Skeletal muscle satellite cell (primary cell): ENCODE data around the gene KCNJ12.
A peak's percentile ranks its signal among the peaks of the same experiment; 100 is the strongest.

Experiments
- H3K27me3 ChIP-seq: 2 replicates; pipeline ENCODE4 v1.7.0; 2013; ENCODE audit warnings: low read length; ENCODE audit not compliant: control insufficient read depth, insufficient read depth
- H3K36me3 ChIP-seq: 2 replicates; pipeline ENCODE4 v1.7.0; 2013; ENCODE audit warnings: mild to moderate bottlenecking, control low read depth, low read length; ENCODE audit not compliant: insufficient read depth
- H3K4me1 ChIP-seq: 2 replicates; pipeline ENCODE4 v1.7.0; 2013; ENCODE audit warnings: low read length; ENCODE audit not compliant: control insufficient read depth, insufficient read depth
- H3K4me2 ChIP-seq: 2 replicates; pipeline ENCODE4 v1.7.0; 2013; ENCODE audit warnings: mild to moderate bottlenecking, low read length
- H3K4me3 ChIP-seq: 2 replicates; pipeline ENCODE4 v1.7.0; 2013; ENCODE audit warnings: low read length
- H3K9ac ChIP-seq: 2 replicates; pipeline ENCODE4 v1.7.0; 2013; ENCODE audit warnings: mild to moderate bottlenecking, low read depth, low read length, moderate library complexity
- H3K9me3 ChIP-seq: replicated peaks from 2 replicates; pipeline ENCODE4 v1.7.0; 2013; ENCODE audit warnings: mild to moderate bottlenecking, control low read depth, low read length

The KCNJ12 gene

GRCh38 chr17:21373036-21373435 is 3.1 kb upstream of the KCNJ12 start:
- peaks cover 7% of the 10 kb centered on the region for H3K4me1 ChIP-seq
- H3K4me2 ChIP-seq: no peak overlapping the region
- H3K4me3 ChIP-seq: no peak overlapping the region
- H3K27me3 ChIP-seq: peaks cover 55% of the 10 kb centered on the region
- H3K9ac ChIP-seq: no peak overlapping the region
- no peaks in the 10 kb centered on the region for H3K36me3 ChIP-seq
- H3K9me3 ChIP-seq: no peaks in the 10 kb centered on the region

GRCh38 chr17:21373696-21374440 is 2.3 kb upstream of the KCNJ12 start:
- Histone ChIP-seq H3K9ac (no peak overlapping the region), H3K27me3 (peaks cover 51% of the 10 kb centered on the region)

GRCh38 chr17:21374441-21375161 is 1.6 kb upstream of the KCNJ12 start:
- no peak overlapping the region for H3K4me3 ChIP-seq
- no peaks in the 10 kb centered on the region for H3K36me3 ChIP-seq
- no peaks in the 10 kb centered on the region for H3K9me3 ChIP-seq
- H3K9ac ChIP-seq: no peak overlapping the region
- peaks cover 7% of the 10 kb centered on the region for H3K4me1 ChIP-seq
- H3K4me2 ChIP-seq: no peak overlapping the region
- peaks cover 47% of the 10 kb centered on the region for H3K27me3 ChIP-seq

More at GRCh38 chr17:21373696-21374440, 2.3 kb upstream of the KCNJ12 start:
- Histone ChIP-seq H3K9me3 (no peaks in the 10 kb centered on the region), H3K36me3 (no peaks in the 10 kb centered on the region), H3K4me3 (no peak overlapping the region), H3K4me1 (peaks cover 7% of the 10 kb centered on the region), H3K4me2 (no peak overlapping the region)

GRCh38 chr17:21375162-21375560 is 996 bp upstream of the KCNJ12 start:
- peaks cover 46% of the 10 kb centered on the region for H3K27me3 ChIP-seq
- no peak overlapping the region for H3K9ac ChIP-seq
- no peaks in the 10 kb centered on the region for H3K9me3 ChIP-seq
- H3K4me3 ChIP-seq: no peak overlapping the region
- no peaks in the 10 kb centered on the region for H3K36me3 ChIP-seq
- H3K4me2 ChIP-seq: no peak overlapping the region
- H3K4me1 ChIP-seq: peaks cover 7% of the 10 kb centered on the region

GRCh38 chr17:21375757-21376080 is 438 bp upstream of the KCNJ12 start:
- H3K9ac ChIP-seq: no peak overlapping the region
- no peak overlapping the region for H3K4me3 ChIP-seq
- H3K4me2 ChIP-seq: no peak overlapping the region
- H3K9me3 ChIP-seq: no peaks in the 10 kb centered on the region
- peaks cover 40% of the 10 kb centered on the region for H3K27me3 ChIP-seq
- H3K4me1 ChIP-seq: peaks cover 7% of the 10 kb centered on the region
- H3K36me3 ChIP-seq: no peaks in the 10 kb centered on the region

GRCh38 chr17:21376759-21377690 is 868 bp downstream of the KCNJ12 start:
- Histone ChIP-seq H3K4me3 (peak overlapping the region; percentile 64), H3K27me3 (peaks cover 35% of the 10 kb centered on the region), H3K4me1 (peaks cover 7% of the 10 kb centered on the region), H3K9me3 (no peaks in the 10 kb centered on the region), H3K4me2 (peak overlapping the region; percentile 78), H3K9ac (no peak overlapping the region), H3K36me3 (no peaks in the 10 kb centered on the region)

- Histone ChIP-seq H3K4me3 (no peak overlapping the region), H3K36me3 (no peaks in the 10 kb centered on the region), H3K9me3 (no peaks in the 10 kb centered on the region), H3K27me3 (peaks cover 41% of the 10 kb centered on the region), H3K4me2 (peak overlapping the region; percentile 78), H3K4me1 (peaks cover 7% of the 10 kb centered on the region), H3K9ac (no peak overlapping the region)
These were observed 1.7 kb downstream of the KCNJ12 start for GRCh38 chr17:21377705-21378396.

GRCh38 chr17:21378553-21378952 is 2.4 kb downstream of the KCNJ12 start:
- Histone ChIP-seq H3K36me3 (no peaks in the 10 kb centered on the region), H3K9ac (no peak overlapping the region), H3K27me3 (peaks cover 38% of the 10 kb centered on the region), H3K4me3 (no peak overlapping the region), H3K4me1 (peaks cover 7% of the 10 kb centered on the region), H3K9me3 (no peaks in the 10 kb centered on the region), H3K4me2 (no peak overlapping the region)

GRCh38 chr17:21379080-21379711 is 3.0 kb downstream of the KCNJ12 start:
- Histone ChIP-seq H3K9me3 (no peaks in the 10 kb centered on the region), H3K27me3 (peaks cover 43% of the 10 kb centered on the region), H3K36me3 (no peaks in the 10 kb centered on the region), H3K4me3 (no peak overlapping the region), H3K4me1 (peaks cover 7% of the 10 kb centered on the region), H3K4me2 (no peak overlapping the region), H3K9ac (no peak overlapping the region)

GRCh38 chr17:21380659-21381058 is 4.5 kb downstream of the KCNJ12 start:
- Histone ChIP-seq H3K4me1 (peaks cover 7% of the 10 kb centered on the region), H3K9ac (no peak overlapping the region), H3K27me3 (peaks cover 30% of the 10 kb centered on the region), H3K4me3 (no peak overlapping the region), H3K9me3 (no peaks in the 10 kb centered on the region), H3K36me3 (no peaks in the 10 kb centered on the region), H3K4me2 (no peak overlapping the region)
